Activated gamma-delta T cell (primary cell): ENCODE data around the gene LRTM1.

Experiments used
- DNase-seq: peaks from one replicate; lab custom pipeline; 2025; lab: John Stamatoyannopoulos, UW
- total RNA-seq, 2 donors: gene quantifications; one replicate each; lab custom pipeline; 2026; lab: John Stamatoyannopoulos, UW

LRTM1 gene
- total RNA-seq, result 0 reads per million in 2 donors

DNA sequence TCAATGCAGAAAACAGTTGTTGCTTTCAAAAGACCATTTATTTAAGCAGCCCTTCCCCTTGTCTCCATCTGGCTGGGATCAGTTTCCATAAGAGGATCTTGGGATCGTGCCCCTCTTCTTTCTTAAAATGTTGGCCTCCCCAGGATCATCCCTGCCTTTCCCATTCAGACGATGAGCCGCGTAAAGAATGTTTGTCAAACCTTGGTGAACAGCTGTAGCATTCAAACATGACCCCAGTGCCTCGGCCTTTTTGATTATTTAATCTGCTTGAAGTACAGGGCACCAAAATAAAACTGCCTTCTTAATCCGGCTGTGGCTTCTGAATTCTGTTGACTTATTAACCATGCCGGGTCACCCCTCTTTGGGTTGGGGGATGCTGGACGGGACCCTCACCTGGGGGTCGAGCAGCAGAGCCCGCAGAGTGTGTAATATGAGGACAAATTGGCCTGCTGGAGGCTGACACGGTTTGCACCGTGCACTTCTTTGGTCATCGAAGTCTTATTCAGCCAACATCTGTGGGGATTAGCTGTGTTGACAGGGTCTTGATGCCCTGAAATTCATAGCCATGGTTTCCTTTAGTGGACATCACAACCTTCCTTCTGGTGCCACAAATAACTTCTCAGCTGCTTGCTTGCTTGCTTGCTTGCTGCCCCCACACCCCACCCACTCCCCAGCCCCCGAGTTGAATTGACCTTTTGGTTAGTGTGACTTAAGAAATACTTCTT, at the start of gene LRTM1:
Gene LRTM1 (minus strand): TSS at position 14 of the 725 bp plus-strand sequence. CDS start 148 bp downstream, outside the sequence.
- no peak for DNase-seq

GRCh38 chr3:54977439-54977838, 49.6 kb upstream of the LRTM1 start:
- DNase-seq, result no peak

DNA sequence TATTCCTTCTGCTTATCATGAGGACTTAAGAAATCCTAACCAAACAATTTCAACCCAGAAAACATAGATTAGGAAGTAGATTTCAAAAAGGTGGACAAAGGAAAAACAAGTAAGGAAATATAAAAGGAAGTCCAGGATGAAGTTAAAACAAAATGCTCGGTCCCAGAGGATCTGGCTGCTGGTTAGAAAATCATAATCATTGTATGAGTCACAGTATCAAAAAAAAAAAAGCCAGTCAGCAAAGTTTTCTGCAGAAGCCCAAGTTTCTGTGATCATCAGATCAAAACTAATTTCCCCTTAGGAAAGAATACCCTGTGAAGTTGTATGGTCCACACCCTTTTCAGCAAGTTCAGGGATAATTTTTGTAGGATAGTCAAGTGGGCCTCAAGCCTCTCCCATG, 43.0 kb upstream of the LRTM1 start:
- no peak for DNase-seq

GRCh38 chr3:54969652-54970051, 41.8 kb upstream of the LRTM1 start:
- no peak for DNase-seq

DNA sequence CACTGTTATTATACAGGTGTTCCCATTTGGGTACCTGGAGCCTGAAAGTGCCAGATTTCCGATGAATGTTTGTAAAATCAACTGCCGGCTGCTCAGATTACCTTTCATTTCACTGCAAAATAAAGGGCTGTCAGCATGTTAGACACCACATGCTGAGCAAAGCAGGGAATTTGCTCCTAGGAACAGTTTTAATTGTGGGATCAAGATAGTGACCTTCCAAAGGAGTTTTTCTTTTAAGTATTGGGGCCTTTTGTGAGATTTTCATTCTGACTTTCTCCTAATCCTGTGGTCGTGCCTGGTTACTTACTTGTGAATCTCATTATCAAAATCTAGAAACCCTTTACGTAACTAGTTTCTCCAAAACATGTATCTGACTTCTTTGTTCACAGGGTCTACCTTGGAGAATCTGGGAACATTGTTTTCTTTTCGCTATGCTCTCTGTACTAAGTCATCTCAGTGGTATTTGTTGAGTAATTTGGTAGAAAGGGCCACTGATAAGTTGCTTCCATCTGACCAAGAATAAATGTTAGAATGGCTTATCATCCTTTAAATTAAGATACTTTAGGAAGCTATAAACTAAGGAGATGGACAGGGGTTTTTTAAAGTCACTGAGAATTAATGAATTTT, 40.8 kb upstream of the LRTM1 start:
- no peak for DNase-seq

DNA sequence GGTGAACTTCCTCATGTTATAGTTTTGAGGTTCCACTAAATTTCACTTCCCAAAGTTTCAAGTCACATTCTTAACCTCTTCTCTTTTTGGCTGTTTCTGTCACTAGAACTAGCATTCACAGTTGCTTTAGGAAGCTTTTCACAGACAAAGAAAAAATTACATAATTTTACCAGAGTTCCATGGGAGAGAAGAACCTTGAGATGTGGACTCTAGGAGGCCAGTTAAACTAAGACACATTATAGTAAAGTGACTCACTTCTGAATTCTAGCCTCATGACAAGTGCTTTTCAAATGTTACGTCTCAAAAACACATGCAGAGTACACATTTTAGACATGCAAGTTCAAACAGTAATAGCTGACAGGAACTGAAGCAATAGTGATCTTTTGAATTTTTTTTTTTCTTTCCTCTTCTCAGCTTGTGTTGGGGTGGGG, 39.9 kb upstream of the LRTM1 start:
- no peak for DNase-seq

- no peak for DNase-seq
These were observed 39.1 kb upstream of the LRTM1 start for GRCh38 chr3:54966979-54967378.

GRCh38 chr3:54965746-54966145, 37.9 kb upstream of the LRTM1 start:
- no peak for DNase-seq

DNA sequence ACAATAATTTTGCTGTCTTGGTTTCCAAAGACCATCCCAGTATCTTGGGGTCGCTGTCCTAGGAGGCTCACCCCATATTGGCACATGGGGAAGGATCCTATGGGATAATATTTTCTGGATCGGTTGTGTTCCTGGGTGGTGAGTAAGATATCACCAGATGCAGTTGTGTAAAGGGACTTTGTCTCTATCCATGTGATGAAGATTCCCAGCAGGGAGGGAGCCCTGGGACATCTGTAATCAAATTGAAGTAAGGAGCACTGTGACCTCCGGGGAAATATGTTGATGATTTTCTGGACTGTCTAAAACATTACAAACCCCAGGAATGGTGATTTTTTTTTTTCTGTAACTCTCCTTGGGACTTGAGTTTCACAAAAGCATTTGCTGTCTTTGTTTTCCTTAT, 36.2 kb upstream of the LRTM1 start:
- DNase-seq, result no peak

DNA sequence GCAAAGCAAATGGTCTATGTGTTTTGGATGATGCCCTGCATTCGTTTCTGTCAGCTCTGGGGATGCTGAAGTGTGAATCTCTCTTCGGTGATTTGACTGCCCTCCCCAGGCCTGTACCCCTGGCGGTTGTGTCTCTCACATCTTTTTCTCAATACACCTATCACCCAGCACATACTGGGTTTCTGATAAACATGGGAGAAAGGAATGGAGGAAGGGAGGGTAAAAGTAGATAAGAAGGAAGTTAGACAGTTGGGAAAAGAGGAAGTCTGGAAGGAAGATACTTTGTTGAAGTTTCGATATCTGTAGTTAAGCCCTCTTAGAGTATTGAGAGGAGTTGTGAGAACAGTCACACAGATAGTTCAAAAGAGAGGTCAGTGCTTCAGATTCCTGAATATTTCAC, 35.8 kb upstream of the LRTM1 start:
- DNase-seq, result no peak

- DNase-seq, result no peak
These were observed 34.3 kb upstream of the LRTM1 start for GRCh38 chr3:54962200-54962599.

DNA sequence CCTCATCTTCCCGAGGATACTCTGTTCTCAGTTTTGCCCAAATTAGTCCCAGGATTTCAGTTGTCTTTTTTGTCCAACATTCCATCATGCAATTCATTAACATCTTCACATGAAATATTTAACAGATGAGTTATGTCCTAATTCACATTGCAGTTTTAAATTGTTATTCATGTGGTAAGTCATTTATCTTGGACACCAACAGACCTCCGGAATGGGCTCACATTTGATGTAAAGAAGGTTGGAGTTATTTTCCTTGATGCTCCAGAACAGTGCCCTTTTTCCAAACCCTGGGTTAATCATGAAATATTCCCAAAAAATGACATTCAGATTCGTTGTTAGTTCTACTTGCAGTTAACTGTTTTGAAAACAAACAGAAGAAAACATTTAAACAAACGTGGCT, 32.8 kb upstream of the LRTM1 start:
- no peak for DNase-seq

GRCh38 chr3:54960082-54960481, 32.2 kb upstream of the LRTM1 start:
- DNase-seq, result no peak

GRCh38 chr3:54957711-54958110, 29.9 kb upstream of the LRTM1 start:
- no peak for DNase-seq

DNA sequence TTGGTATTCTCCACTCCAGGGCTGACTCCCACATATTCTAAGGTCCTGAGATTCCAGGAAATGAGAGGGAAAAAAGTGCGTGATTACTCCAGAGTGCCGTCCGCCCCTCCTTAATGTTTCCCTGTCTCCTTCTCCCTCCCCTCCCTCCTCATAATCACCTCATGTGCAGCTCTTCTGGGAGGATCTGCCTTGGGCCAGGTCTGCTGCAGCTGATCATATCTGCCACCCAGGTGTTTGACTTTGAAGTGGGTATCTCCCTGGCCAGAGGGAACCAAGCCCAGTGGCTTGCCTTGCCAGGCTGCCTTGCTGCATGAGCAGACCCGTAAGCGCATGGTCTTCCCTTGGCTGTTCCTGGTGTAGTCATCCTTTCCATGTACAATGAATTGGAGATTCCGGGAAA, 28.1 kb upstream of the LRTM1 start:
- no peak for DNase-seq

DNA sequence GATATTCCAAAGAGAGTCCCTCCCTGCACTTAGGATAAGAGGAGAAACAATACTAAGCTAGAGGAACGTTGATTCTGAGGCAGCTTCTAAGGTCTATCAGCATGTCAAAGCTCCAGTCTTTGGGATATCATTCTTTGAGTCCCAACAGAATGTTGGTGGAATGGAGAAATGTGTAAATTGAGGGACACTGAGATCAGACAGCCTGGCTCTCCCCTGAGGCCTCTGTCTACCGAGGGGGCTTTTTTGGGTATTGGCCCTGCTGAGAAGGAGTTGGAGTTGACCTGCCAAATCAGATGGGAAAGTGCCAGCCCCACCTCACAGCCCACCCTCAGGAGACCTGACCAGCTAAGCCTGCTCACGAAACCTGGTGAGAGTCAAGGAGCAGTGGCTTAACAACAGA, 27.6 kb upstream of the LRTM1 start:
- DNase-seq, result no peak

GRCh38 chr3:54954521-54954920, 26.7 kb upstream of the LRTM1 start:
- DNase-seq, result no peak

DNA sequence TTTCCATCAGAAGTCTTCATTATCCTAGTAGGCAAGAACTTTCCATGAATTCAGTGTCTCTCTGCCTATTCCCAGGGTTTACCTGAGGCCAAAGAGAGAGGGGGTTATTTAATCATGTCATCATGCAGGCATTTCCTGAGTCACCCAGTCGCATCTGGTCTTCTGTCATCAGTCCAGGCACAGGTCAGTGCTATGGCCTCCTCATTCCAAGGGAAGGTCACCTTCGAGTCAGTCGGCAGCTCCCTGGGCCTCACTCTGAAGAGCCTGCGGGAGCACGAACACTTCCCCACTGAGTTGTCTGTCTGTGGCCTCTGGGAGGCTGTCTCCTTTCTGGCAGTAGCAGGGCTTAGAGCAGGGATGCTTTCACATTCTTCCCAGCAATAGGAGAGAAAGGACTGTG, 26.2 kb upstream of the LRTM1 start:
- no peak for DNase-seq

GRCh38 chr3:54951405-54951804, 23.5 kb upstream of the LRTM1 start:
- no peak for DNase-seq

GRCh38 chr3:54950391-54951003, 22.6 kb upstream of the LRTM1 start:
- DNase-seq, result no peak

GRCh38 chr3:54949491-54950044, 21.7 kb upstream of the LRTM1 start:
- no peak for DNase-seq

DNA sequence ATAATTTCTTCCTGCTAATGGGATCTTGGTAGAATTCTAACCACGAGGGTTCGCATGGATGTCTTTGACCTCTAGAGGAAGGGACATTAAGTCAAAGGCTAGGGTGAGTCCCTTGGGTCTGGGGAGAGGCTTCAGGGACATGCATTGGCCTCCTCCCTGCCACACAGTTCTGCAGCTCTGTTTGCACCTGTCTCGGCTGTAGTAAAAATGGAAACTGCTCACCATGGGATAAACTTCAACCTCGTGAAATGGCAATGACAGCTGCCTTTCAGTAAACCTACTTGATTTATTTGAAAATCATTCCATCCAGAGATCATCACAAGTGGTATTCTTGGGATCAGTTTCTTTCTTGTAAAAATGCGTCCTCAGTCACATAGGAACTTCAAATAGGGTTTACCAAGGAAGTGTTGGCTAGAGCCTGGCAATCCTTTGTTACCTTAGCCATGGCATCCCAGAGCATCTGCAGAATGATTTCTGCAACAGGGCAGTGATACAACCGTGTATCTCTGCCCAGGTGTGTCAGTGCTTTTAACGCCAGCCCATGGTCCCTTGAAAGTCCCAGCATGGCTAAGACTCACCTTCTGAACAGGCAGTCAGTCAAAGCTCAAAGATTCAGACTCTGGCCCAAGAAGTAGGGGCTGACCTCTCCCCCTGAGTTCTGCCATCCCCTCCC, 14.0 kb upstream of the LRTM1 start:
- DNase-seq, result no peak
